LNCAP (cell line): ENCODE data around the gene TRPM7.

Experiments used
- TF ChIP-seq, protein P1 (sequence below): fragments of 450-650 bp; IDR thresholded peaks from 2 replicates; pipeline ENCODE4 v1.5.1; 2017; ENCODE audit warnings: mild to moderate bottlenecking

The TRPM7 gene

DNA sequence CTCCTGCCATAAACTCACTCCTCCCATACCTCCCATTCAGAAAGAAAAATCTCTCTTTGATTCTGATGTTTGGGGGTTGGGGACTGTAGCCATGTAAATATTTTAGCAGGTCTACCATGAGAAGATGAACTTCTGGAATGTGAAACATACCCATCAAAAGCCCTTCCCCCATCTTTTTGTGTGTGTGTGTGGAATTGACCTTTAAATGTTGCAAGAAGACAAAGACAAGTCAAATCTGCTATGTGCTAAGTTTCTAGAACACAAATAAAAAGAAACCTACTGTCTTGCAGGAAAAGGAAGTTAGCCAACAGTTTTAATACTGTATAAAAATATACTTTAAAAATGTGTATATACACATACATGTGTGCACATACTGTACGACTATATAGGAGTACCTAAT lies 110.4 kb downstream of the TRPM7 start:
- TF ChIP-seq, protein P1, sequence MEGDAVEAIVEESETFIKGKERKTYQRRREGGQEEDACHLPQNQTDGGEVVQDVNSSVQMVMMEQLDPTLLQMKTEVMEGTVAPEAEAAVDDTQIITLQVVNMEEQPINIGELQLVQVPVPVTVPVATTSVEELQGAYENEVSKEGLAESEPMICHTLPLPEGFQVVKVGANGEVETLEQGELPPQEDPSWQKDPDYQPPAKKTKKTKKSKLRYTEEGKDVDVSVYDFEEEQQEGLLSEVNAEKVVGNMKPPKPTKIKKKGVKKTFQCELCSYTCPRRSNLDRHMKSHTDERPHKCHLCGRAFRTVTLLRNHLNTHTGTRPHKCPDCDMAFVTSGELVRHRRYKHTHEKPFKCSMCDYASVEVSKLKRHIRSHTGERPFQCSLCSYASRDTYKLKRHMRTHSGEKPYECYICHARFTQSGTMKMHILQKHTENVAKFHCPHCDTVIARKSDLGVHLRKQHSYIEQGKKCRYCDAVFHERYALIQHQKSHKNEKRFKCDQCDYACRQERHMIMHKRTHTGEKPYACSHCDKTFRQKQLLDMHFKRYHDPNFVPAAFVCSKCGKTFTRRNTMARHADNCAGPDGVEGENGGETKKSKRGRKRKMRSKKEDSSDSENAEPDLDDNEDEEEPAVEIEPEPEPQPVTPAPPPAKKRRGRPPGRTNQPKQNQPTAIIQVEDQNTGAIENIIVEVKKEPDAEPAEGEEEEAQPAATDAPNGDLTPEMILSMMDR, result no peak

DNA sequence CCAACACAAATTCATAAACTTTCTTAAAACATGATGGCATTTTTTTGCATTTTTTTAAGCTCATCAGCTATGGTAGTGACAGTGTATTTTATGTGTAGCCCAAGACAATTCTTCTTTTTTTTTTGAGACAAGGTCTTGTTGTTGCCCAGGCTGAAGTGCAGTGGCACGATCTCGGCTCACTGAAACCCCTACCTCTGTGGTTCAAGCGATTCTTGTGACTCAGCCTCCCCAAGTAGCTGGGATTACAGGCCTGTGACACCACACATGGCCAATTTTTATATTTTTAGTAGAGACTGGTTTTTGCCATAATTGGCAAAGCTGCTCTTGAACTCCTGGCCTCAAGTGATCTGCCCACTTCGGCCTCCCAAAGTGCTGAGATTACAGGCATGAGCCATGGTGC lies 122.8 kb downstream of the TRPM7 start:
- TF ChIP-seq, protein P1, result no peak

DNA sequence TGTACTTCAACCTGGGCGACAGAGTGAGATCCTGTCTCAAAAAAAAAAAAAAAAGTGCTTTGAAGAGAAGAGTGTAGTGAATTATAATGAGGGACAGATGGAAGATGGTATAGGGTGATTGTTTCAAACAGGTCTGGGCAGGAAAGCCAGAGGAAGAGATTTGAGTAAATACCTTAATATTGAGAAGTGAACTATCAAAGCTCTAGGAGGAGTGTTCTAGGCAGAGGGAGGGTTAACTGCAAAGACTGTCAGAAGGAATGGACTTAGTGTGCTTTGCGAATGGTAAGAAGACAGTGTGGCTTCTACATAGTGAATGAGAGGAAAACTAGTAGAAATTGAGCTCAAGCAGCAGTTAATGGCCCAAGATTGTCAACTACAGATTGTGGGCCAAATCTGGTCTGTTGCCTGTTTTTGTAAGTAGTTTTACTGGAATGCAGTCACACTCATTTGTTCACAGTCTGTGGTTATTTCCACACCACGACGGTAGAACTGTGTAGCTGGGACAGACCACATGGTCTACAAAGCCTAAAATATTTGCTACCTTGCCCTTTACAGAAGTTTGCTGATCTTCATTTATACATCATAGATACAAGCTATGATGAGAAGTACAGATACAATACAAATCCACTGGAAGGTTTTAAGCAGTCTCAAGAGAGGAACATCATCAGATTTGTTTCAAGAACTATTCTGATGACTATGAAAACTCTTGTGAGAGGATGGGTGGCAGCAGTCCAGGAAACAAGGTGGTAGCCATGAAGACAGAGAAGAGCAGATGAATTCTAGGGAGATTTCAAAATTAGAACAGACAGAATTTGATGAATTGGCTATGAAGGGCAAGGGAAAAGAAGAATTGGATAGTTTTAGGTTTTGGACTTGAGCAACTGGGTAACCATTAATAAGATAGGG lies 123.6 kb downstream of the TRPM7 start:
- TF ChIP-seq, protein P1, result no peak

DNA sequence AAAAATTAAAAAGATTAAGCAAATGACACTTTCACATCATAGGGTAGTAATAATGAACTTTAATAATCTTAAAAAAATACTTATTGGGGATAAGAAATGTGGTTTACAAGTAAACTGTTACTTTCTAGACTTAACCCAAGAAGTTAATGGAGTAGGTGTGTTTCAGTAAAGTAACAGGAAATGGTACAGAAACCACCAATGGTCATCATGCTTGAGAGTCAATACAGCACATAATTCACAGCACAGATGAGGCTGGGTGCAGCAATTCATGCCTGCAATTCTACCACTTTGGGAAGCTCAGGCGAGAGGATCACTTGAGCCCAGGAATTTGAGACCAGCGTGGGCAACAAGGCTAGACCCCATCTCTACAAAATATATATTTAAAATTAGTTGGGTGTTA lies 128.6 kb downstream of the TRPM7 start:
- TF ChIP-seq, protein P1, result no peak

DNA sequence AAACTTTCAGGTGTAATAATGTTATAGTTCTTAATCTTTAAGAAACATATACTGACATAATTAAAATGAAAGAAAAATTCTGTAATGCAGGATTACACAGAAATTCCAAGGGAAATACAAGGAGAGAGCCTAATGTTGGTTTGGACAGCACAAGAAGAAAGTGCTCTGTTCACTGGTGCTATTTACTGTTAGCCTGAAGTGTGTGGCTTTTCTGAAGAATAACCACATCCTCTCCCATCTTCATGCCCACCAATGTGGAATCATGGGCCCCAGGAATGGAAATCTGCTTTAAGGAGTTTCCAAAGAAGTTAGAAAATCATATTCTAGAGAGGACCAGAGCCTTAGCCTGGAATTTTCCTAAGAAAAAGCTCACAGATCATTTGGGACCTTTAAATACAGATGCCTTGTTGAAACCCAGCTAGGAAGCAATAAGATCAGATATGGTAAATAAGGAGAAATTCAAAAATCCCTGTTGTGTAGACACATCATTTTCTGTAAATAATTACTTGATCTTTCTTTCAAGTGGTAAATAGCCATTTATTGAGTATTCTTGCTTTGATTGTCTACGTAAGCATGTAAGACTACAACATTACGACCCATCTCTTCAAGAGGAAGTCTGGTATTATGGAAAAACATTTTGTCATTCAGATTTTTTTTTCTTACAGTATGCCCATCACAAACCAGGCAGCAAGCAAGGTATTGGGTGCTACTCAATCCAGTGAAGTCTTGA lies 129.8 kb downstream of the TRPM7 start:
- TF ChIP-seq, protein P1, result no peak

DNA sequence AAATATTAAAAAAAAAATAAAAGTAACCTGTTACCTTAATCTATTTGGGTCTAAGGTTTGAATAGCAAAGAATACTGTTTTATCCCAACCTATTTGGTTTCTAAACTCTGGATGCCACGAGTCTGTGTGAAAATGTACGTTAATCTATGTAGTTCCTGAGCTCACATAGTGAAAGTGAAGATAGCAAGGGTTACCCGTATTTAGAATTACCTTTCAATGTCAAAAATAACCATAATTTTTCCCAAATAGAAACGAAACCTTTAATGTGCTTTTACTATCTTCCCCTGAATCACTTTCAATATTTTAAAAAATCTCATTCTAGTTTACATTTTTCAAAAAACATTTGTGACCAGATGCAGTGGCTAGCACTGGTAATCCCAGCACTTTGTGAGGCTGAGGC lies 134.4 kb downstream of the TRPM7 start:
- TF ChIP-seq, protein P1, result no peak

DNA sequence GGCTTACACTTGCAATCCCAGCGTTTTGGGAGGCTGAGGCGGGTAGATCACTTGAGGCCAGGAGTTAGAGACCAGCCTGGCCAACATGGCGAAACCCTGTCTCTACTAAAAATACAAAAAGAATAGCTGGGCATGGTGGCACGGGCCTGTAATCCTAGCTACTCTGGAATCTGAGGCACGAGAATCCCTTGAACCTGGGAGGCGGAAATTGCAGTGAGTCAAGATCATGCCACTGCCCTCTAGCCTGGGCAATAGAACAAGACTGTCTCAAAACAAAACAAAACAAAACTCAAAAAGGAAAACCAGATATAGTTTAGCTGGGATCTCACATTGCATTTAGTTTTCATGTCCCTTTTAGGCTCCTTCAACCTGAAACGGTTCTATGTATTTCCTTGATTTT lies 137.3 kb downstream of the TRPM7 start:
- TF ChIP-seq, protein P1, result no peak
